ENCODE measurements around the gene JAZF1. TPM values are rescaled to one million over a fixed set of nuclear protein-coding genes. Genes with fewer than 3 reads are reported as not detected.

JAZF1 gene
- 8.4 and 12.2 TPM in 2 replicates for total RNA-seq (2012; rRNA removed)
- 8.6 and 10.5 TPM in 2 replicates for polyA plus RNA-seq (2012; rRNA removed)
- polyA plus RNA-seq (2012; cell fraction: cytosol; rRNA removed): 4.1 and 8.9 TPM in 2 replicates
- polyA plus RNA-seq (2012; cell fraction: nucleus; rRNA removed; ENCODE audit: low replicate concordance): 3.2 and 7.4 TPM in 2 replicates
- Bru-seq, nascent RNA: percentile 91 among the genes with signal in this experiment
- BruChase-seq, experiment 1, labeled RNA remaining after a 6-hour chase: percentile 77 among the genes with signal in this experiment
- BruChase-seq, experiment 2, labeled RNA remaining after a 2-hour chase: percentile 88 among the genes with signal in this experiment
- long read RNA-seq, transcript JAZF1-201 (5 exons, 3,125 nt): major isoform, 25 of 35 reads
- long read RNA-seq, partial matches to known transcripts: 4 of 35 reads
- long read RNA-seq, other reads (novel, unspliced or antisense): 6 of 35 reads

DNA sequence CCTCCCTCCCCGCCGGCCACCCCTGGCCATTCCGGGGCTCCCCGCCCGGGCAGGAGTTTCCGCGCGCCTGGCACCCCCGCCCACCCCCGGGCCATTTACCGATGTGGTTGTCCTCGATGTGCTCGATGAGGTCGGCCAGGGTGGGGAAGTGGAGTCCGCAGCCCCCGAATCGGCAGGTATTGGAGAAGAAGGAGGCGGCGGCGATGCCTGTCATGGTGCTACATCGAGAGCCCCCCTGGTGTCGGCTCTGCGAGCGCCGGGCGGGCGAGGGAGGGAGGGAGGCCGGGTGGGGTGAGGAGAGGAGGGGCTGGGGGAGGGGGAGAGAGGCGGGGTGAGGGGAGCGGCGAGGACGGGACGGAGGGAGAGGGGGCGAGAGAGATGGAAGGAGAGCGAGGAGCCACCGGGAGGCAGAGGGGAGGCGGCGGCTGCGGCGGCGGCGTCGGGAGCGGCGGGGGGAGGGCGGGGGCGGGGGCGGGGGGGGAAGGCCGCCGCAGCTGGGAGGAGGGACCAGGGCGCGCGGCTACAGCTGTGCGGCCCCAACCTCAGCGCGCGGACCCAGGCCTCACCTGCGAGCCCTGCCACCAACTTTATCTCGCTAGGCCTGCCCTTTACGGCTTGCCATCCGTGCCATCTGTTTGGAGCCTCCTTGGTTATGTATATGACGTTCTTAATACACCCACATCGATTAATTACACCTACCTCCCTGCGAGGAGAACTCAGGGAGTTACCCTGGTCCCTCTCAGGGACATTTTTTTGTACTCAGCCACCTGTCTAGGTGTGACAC is at the start of gene JAZF1:
TSS of gene JAZF1 (minus strand) at position 432 of the 784 bp plus-strand sequence.
- dilution Hi-C loops (cut with HindIII; ENCODE audit: low sequenced_read_pairs, unreplicated experiment): no loop called here
- Histone ChIP-seq H3K4me3 (ENCODE audit: insufficient read depth, low read depth, low read length) (peak within 1 kb of the TSS; percentile 100), H3K9me3 (ENCODE audit: control insufficient read depth, insufficient read depth, low read length) (no peaks in the 10 kb centered on the region), H3K4ac (ENCODE audit: low read depth, low read length) (peak within 1 kb of the TSS; percentile 79), H3K9ac (ENCODE audit: low read depth, low read length) (peak within 1 kb of the TSS; percentile 98), H2AK5ac (ENCODE audit: low read depth, low read length) (peak within 1 kb of the TSS; percentile 57), H3K79me1 (ENCODE audit: low read depth in 1 of 2, low read length in 2 of 2) (peaks cover 15 to 26% of the 10 kb centered on the region in 2 experiments), H3K14ac (replicated peaks; ENCODE audit: low read depth, low read length) (peak within 1 kb of the TSS; percentile 75), H4K91ac (ENCODE audit: insufficient read depth, low read depth, low read length) (peak within 1 kb of the TSS; percentile 84; the same call in 1 of the 2 replicates), H4K5ac (ENCODE audit: low read depth, low read length) (peak within 1 kb of the TSS; percentile 93), H2BK120ac (ENCODE audit: low read depth, low read length) (peak within 1 kb of the TSS; percentile 64), H4K20me1 (ENCODE audit: insufficient read depth, low read length) (peaks cover 2% of the 10 kb centered on the region; the same call in 1 of the 2 replicates), H3K36me3 (ENCODE audit: control insufficient read depth, insufficient read depth, low read length) (no peaks in the 10 kb centered on the region), H3K4me1 (ENCODE audit: control insufficient read depth, insufficient read depth, low read length) (peaks cover 24% of the 10 kb centered on the region), H3K23ac (ENCODE audit: low read depth, low read length) (peak within 1 kb of the TSS; percentile 82), H4K8ac (ENCODE audit: low read depth in 2 of 2, low read length in 2 of 2) (peak within 1 kb of the TSS; percentile 63 to 87), H2BK5ac (ENCODE audit: low read depth, low read length, poor library complexity, severe bottlenecking) (peak within 1 kb of the TSS; percentile 89), H2AK9ac (replicated peaks; ENCODE audit: low read depth, low read length, poor library complexity) (peak within 1 kb of the TSS; percentile 89), H2BK20ac (ENCODE audit: low read depth, low read length) (peak within 1 kb of the TSS; percentile 68; the same call in 1 of the 2 replicates), H2BK15ac (ENCODE audit: low read depth, low read length) (peak within 1 kb of the TSS; percentile 85; the same call in 1 of the 3 replicates), H3K27me3 (ENCODE audit: control insufficient read depth, insufficient read depth, low read length) (no peaks in the 10 kb centered on the region), H2AFZ (replicated peaks; ENCODE audit: low read length, poor library complexity) (peak within 1 kb of the TSS; percentile 92), H3K27ac (ENCODE audit: insufficient read depth, low read length) (peak within 1 kb of the TSS; percentile 98), H3K4me2 (ENCODE audit: low read depth, low read length) (peak within 1 kb of the TSS; percentile 99), H3K56ac (ENCODE audit: extremely low read depth, insufficient read depth, low read length) (peak within 1 kb of the TSS; percentile 43; the same call in 1 of the 2 replicates), H3K9me1 (ENCODE audit: insufficient read depth, low read length) (peaks cover 9% of the 10 kb centered on the region), H3K18ac (ENCODE audit: low read depth, low read length) (peak within 1 kb of the TSS; percentile 95)
- TF ChIP-seq MXI1 (IDR thresholded peaks at IDR 0.05; ENCODE audit: borderline replicate concordance, low read depth, low read length) (no peak), MAZ (IDR thresholded peaks at IDR 0.05; ENCODE audit: borderline replicate concordance, low read depth, low read length) (peak; percentile 84; the same call in 1 of the 2 replicates)
- BruUV-seq (replicated peaks): no TSS peak
- ChIA-PET POLR2A (ENCODE audit: unreplicated experiment) (no interaction called here), CTCF (interaction anchor here (1.8 kb wide), 1 partner anchor 20 kb away, joined by 4 read pairs; no protein-coding TSS in a partner anchor)
- in situ Hi-C loops (cut with MboI; ENCODE audit: low sequenced_read_pairs): no loop called here
- intact Hi-C loops (cut with micrococcal nuclease): no loop called here
- WGBS, 2 experiments (ENCODE audit: extremely low coverage in 2 of 2, insufficient read length in 1 of 2): no CpG with 5 or more reads among the region's 64 CpGs
- DNase-seq (peak; percentile 63), ATAC-seq (ENCODE audit: low read depth) (peak; percentile 57)

All from IMR-90 (cell line).